ENCODE results near the gene ETS1. TPM values are rescaled to one million over a fixed set of nuclear protein-coding genes. Genes with fewer than 3 reads are reported as not detected.

ETS1 gene
- total RNA-seq, 2 experiments from 2014 or later = 579 to 590 TPM

- Mint-ChIP-seq H3K27ac (peak overlapping the region; percentile 99), H3K36me3 (ENCODE audit: low read depth) (peaks cover 99% of the 10 kb centered on the region), H3K27me3 (no peaks in the 10 kb centered on the region), H3K4me3 (peak overlapping the region; percentile 93), H3K9me3 (no peaks in the 10 kb centered on the region), H3K4me1 (ENCODE audit: low read depth) (peaks cover 98% of the 10 kb centered on the region)
- TF ChIP-seq CTCF (IDR thresholded peaks at IDR 0.05) = no peak
- POLR2A ChIA-PET = interaction anchor here (0.7 to 26.3 kb wide), 19 partner anchors 5 to 245 kb away, joined by 3 to 611 read pairs (median 7); partner anchors contain the start of gene FLI1
- CTCF ChIA-PET = interaction anchor here (1.0 to 3.2 kb wide), 8 partner anchors 27 to 246 kb away, joined by 3 to 13 read pairs (median 8); no protein-coding TSS in a partner anchor
- peaks cover 90% of the 10 kb centered on the region for H3K36me3 ChIP-seq (ENCODE audit: insufficient read depth, low read length)
- no peaks in the 10 kb centered on the region for H3K9me3 ChIP-seq (ENCODE audit: control insufficient read depth in 1 of 2, insufficient read depth in 1 of 2, low read length in 2 of 2)
- intact Hi-C loops (cut with DNase I, micrococcal nuclease) = loop anchor here (1.0 to 10.0 kb wide), 5 partner anchors 9 to 243 kb away; no protein-coding TSS in a partner anchor
- H3K4me3 ChIP-seq (ENCODE audit: low read length) = peak overlapping the region; percentile 89
- ATAC-seq (ENCODE audit: poor library complexity) = no peak
- peaks cover 64% of the 10 kb centered on the region for H3K4me1 ChIP-seq (ENCODE audit: insufficient read depth, low read length)
- H3K27ac ChIP-seq (ENCODE audit: low read depth in 1 of 2, low read length in 2 of 2) = peak overlapping the region; percentile 43 to 93
- peak in 2 of 14 experiments; percentile 8 to 22 for DNase-seq
- H3K27me3 ChIP-seq (ENCODE audit: control insufficient read depth in 1 of 2, insufficient read depth in 2 of 2, low read length in 2 of 2) = no peaks in the 10 kb centered on the region
Measured at GRCh38 chr11:128511712-128512111, 75.6 kb downstream of the ETS1 start.

GRCh38 chr11:128509621-128510389 is 77.6 kb downstream of the ETS1 start:
- peak overlapping the region; percentile 93 for H3K4me3 Mint-ChIP-seq
- peak in 1 of 14 experiments; percentile 67 for DNase-seq
- TF ChIP-seq CTCF (IDR thresholded peaks at IDR 0.05) = no peak
- H3K27me3 ChIP-seq (ENCODE audit: control insufficient read depth in 1 of 2, insufficient read depth in 2 of 2, low read length in 2 of 2) = no peaks in the 10 kb centered on the region
- H3K27ac ChIP-seq (ENCODE audit: low read depth in 1 of 2, low read length in 2 of 2) = peak overlapping the region; percentile 43 to 93
- peaks cover 83% of the 10 kb centered on the region for H3K4me1 ChIP-seq (ENCODE audit: insufficient read depth, low read length)
- intact Hi-C loops (cut with DNase I, micrococcal nuclease) = loop anchor here (5.0 to 10.0 kb wide), 6 partner anchors 117 to 475 kb away; no protein-coding TSS in a partner anchor
- H3K4me1 Mint-ChIP-seq (ENCODE audit: low read depth) = peaks cover 100% of the 10 kb centered on the region
- ChIA-PET CTCF (interaction anchor here (0.8 to 3.2 kb wide), 4 partner anchors 20 to 121 kb away, joined by 3 to 13 read pairs (median 4); no protein-coding TSS in a partner anchor), POLR2A (interaction anchor here (0.6 to 26.3 kb wide), 18 partner anchors 5 to 470 kb away, joined by 3 to 611 read pairs (median 6); partner anchors contain the start of gene FLI1)
- no peaks in the 10 kb centered on the region for H3K9me3 Mint-ChIP-seq
- no peaks in the 10 kb centered on the region for H3K9me3 ChIP-seq (ENCODE audit: control insufficient read depth in 1 of 2, insufficient read depth in 1 of 2, low read length in 2 of 2)
- peaks cover 90% of the 10 kb centered on the region for H3K36me3 ChIP-seq (ENCODE audit: insufficient read depth, low read length)
- peak overlapping the region; percentile 89 for H3K4me3 ChIP-seq (ENCODE audit: low read length)
- peaks cover 99% of the 10 kb centered on the region for H3K36me3 Mint-ChIP-seq (ENCODE audit: low read depth)
- ATAC-seq (ENCODE audit: poor library complexity) = no peak
- no peaks in the 10 kb centered on the region for H3K27me3 Mint-ChIP-seq
- peak overlapping the region; percentile 99 for H3K27ac Mint-ChIP-seq

GRCh38 chr11:128508770-128509510 is 78.4 kb downstream of the ETS1 start:
- POLR2A ChIA-PET = interaction anchor here (0.6 to 26.3 kb wide), 19 partner anchors 4 to 219 kb away, joined by 3 to 611 read pairs (median 6); partner anchors contain the start of gene FLI1
- peaks cover 99% of the 10 kb centered on the region for H3K36me3 Mint-ChIP-seq (ENCODE audit: low read depth)
- Histone ChIP-seq H3K27me3 (ENCODE audit: control insufficient read depth in 1 of 2, insufficient read depth in 2 of 2, low read length in 2 of 2) (no peaks in the 10 kb centered on the region), H3K36me3 (ENCODE audit: insufficient read depth, low read length) (peaks cover 90% of the 10 kb centered on the region), H3K4me1 (ENCODE audit: insufficient read depth, low read length) (peaks cover 84% of the 10 kb centered on the region), H3K4me3 (ENCODE audit: low read length) (peak overlapping the region; percentile 89), H3K9me3 (ENCODE audit: control insufficient read depth in 1 of 2, insufficient read depth in 1 of 2, low read length in 2 of 2) (no peaks in the 10 kb centered on the region), H3K27ac (ENCODE audit: low read depth in 1 of 2, low read length in 2 of 2) (peak overlapping the region; percentile 68 to 93)
- no peaks in the 10 kb centered on the region for H3K9me3 Mint-ChIP-seq
- ATAC-seq (ENCODE audit: poor library complexity) (peak; percentile 38), DNase-seq (peak in 6 of 14 experiments; percentile 17 to 63 (median 54))
- TF ChIP-seq CTCF (IDR thresholded peaks at IDR 0.05) = no peak
- peak overlapping the region; percentile 99 for H3K27ac Mint-ChIP-seq
- peak overlapping the region; percentile 93 for H3K4me3 Mint-ChIP-seq
- peaks cover 100% of the 10 kb centered on the region for H3K4me1 Mint-ChIP-seq (ENCODE audit: low read depth)
- CTCF ChIA-PET = interaction anchor here (0.8 to 3.2 kb wide), 3 partner anchors 19 to 39 kb away, joined by 3 to 13 read pairs (median 4); no protein-coding TSS in a partner anchor
- intact Hi-C loops (cut with DNase I, micrococcal nuclease) = loop anchor here (5.0 to 10.0 kb wide), 4 partner anchors 118 to 474 kb away; no protein-coding TSS in a partner anchor
- no peaks in the 10 kb centered on the region for H3K27me3 Mint-ChIP-seq
